Endothelial cell of umbilical vein (primary cell): Measurements from ENCODE around the gene ZNF488. TPM values are rescaled to one million over a fixed set of nuclear protein-coding genes. Genes with fewer than 3 reads are reported as not detected.

Experiments used
- BruUV-seq: library from RNA; stranded (reverse); fragments of 400-500 nt; replicated peaks from 2 replicates; lab custom pipeline; 2021; lab: Mats Ljungman, UMichigan
- CTCF ChIA-PET: fragments of 300-600, 350-600 bp; sonication (Branson Sonifier 250); formaldehyde crosslinking; loops from one replicate; lab custom pipeline; 2021; ENCODE audit warnings: antibody characterized with exemption, inconsistent platforms; lab: Charles Lee
- POLR2A ChIA-PET: fragments of 300-600, 350-600 bp; sonication (Branson Sonifier 250); formaldehyde crosslinking; loops from one replicate; lab custom pipeline; 2021; ENCODE audit warnings: antibody characterized with exemption, inconsistent platforms; lab: Charles Lee
- DNase-seq: peaks from one replicate; pipeline ENCODE4 v3.0.0-alpha.2; 2011; ENCODE audit warnings: low read depth, low spot score
- FAIRE-seq: peaks from 2 replicates; lab custom pipeline; 2011; peaks lifted over from hg19 to GRCh38; lab: Jason Lieb, UNC
- H2AFZ ChIP-seq: 2 replicates; pipeline ENCODE4 v1.6.0; 2012; ENCODE audit warnings: low read depth, low read length, control low read depth, inconsistent platforms
- H3K27ac ChIP-seq: 2 replicates; pipeline ENCODE4 v1.5.1; 2011; ENCODE audit warnings: low read depth, mild to moderate bottlenecking, control low read depth, low read length, moderate library complexity; ENCODE audit not compliant: insufficient read depth
- H3K27me3 ChIP-seq, 2 experiments: 2 replicates each; pipeline versions ENCODE4 v1.6.0 to v1.6.1; 2011; ENCODE audit warnings: low read length in 2 of 2, mixed read lengths in 1 of 2; ENCODE audit not compliant: control insufficient read depth in 2 of 2, insufficient read depth in 2 of 2
- H3K36me3 ChIP-seq, 2 experiments: 2 replicates in 1 of 2; 3 replicates in 1 of 2; pipeline ENCODE4 v1.5.1; 2011; ENCODE audit warnings: low read length in 2 of 2, mild to moderate bottlenecking in 1 of 2, moderate library complexity in 1 of 2; ENCODE audit not compliant: control insufficient read depth in 2 of 2, insufficient read depth in 2 of 2; ENCODE audit errors: extremely low read depth in 1 of 2
- H3K4me1 ChIP-seq: 3 replicates; pipeline ENCODE4 v1.5.1; 2011; ENCODE audit warnings: mild to moderate bottlenecking, low read length; ENCODE audit not compliant: control insufficient read depth, insufficient read depth; ENCODE audit errors: extremely low read depth
- H3K4me2 ChIP-seq: 2 replicates; pipeline ENCODE4 v1.6.1; 2011; ENCODE audit warnings: low read length, control low read depth, mixed read lengths; ENCODE audit not compliant: insufficient read depth
- H3K4me3 ChIP-seq, 3 experiments: fragments of 200-600 bp in 1 of 3; sonication (generic), shearing (Covaris generic) in 1 of 3; replicated peaks in 1 of 3; 2 replicates each; pipeline ENCODE4 v1.5.1; 2011 to 2016; ENCODE audit warnings: control low read depth in 3 of 3, low read length in 3 of 3, mild to moderate bottlenecking in 2 of 3, inconsistent platforms in 1 of 3, low read depth in 1 of 3, moderate library complexity in 1 of 3; ENCODE audit not compliant: insufficient read depth in 1 of 3
- H3K79me2 ChIP-seq: 2 replicates; pipeline ENCODE4 v1.6.0; 2012; ENCODE audit warnings: low read length, inconsistent platforms; ENCODE audit not compliant: control insufficient read depth, insufficient read depth
- H3K9ac ChIP-seq: replicated peaks from 2 replicates; pipeline ENCODE3; 2011; ENCODE audit warnings: low read length, control low read depth; ENCODE audit not compliant: insufficient read depth; ENCODE audit errors: extremely low read depth
- H3K9me1 ChIP-seq: replicated peaks from 3 replicates; pipeline ENCODE4 v1.6.0; 2011; ENCODE audit warnings: mild to moderate bottlenecking, low read length; ENCODE audit not compliant: control insufficient read depth, insufficient read depth; ENCODE audit errors: extremely low read depth
- H3K9me3 ChIP-seq: replicated peaks from 2 replicates; pipeline ENCODE4 v1.5.1; 2012; ENCODE audit warnings: low read length, inconsistent platforms; ENCODE audit not compliant: control insufficient read depth, insufficient read depth
- H4K20me1 ChIP-seq: replicated peaks from 2 replicates; pipeline ENCODE3; 2011; ENCODE audit warnings: mild to moderate bottlenecking, low read length; ENCODE audit not compliant: control insufficient read depth, insufficient read depth; ENCODE audit errors: extremely low read depth
- CTCF ChIP-seq, 2 donors: IDR thresholded peaks; 1 replicate in 1 of 2; 2 replicates in 1 of 2; pipeline ENCODE4 v1.5.1; 2011; ENCODE audit warnings: low read length in 2 of 2, mild to moderate bottlenecking in 2 of 2, moderate library complexity in 2 of 2, control low read depth in 1 of 2, inconsistent platforms in 1 of 2, low read depth in 1 of 2; ENCODE audit not compliant: insufficient read depth in 1 of 2; ENCODE audit errors: extremely low read depth in 1 of 2
- EZH2 ChIP-seq: IDR thresholded peaks from 2 replicates; pipeline ENCODE4 v1.6.1; 2012; ENCODE audit warnings: borderline replicate concordance, low read depth, mild to moderate bottlenecking, moderate library complexity, low read length, inconsistent platforms; ENCODE audit not compliant: severe bottlenecking
- FOS ChIP-seq: IDR thresholded peaks from 2 replicates; pipeline ENCODE4 v1.6.1; 2011; ENCODE audit warnings: mild to moderate bottlenecking, low read length, moderate library complexity, borderline replicate concordance; ENCODE audit not compliant: insufficient read depth
- GATA2 ChIP-seq: IDR thresholded peaks from 2 replicates; pipeline ENCODE4 v1.7.0; 2011; ENCODE audit warnings: low read depth, mild to moderate bottlenecking, moderate library complexity, mixed read lengths, low read length; ENCODE audit not compliant: insufficient read length, insufficient read depth
- JUN ChIP-seq: IDR thresholded peaks from 2 replicates; pipeline ENCODE4 v1.6.1; 2011; ENCODE audit warnings: borderline replicate concordance, low read depth; ENCODE audit not compliant: insufficient read length, insufficient read depth
- MAX ChIP-seq: IDR thresholded peaks from 2 replicates; pipeline ENCODE4 v1.6.1; 2011; ENCODE audit not compliant: insufficient read depth, insufficient read length
- MYC ChIP-seq: IDR thresholded peaks from one replicate; pipeline ENCODE4 v1.6.1; 2011; ENCODE audit warnings: mild to moderate bottlenecking, low read depth, low read length
- POLR2A ChIP-seq: IDR thresholded peaks from 2 replicates; pipeline ENCODE4 v1.6.1; 2012; ENCODE audit warnings: low read depth, mild to moderate bottlenecking, control low read depth, low read length
- POLR2AphosphoS5 ChIP-seq: IDR thresholded peaks from 2 replicates; pipeline ENCODE4 v1.6.1; 2012; ENCODE audit warnings: low read depth, mild to moderate bottlenecking, control low read depth, low read length, moderate library complexity; ENCODE audit not compliant: insufficient read depth
- dilution Hi-C: fragments of 300-500 bp; cut with MboI; formaldehyde crosslinking; loops from one replicate; pipeline ENCODE4 v1.15.0; 2019; ENCODE audit warnings: low sequenced_read_pairs; ENCODE audit not compliant: extremely low pct_ligation_motif_present
- intact Hi-C: fragments of 100-400 bp; cut with micrococcal nuclease; formaldehyde crosslinking; loops from one replicate; pipeline ENCODE4 v1.10.0; 2022
- polyA plus RNA-seq, 4 experiments: library from polyadenylated mRNA; depleted of rRNA in 3 of 4; stranded (reverse) in 3 of 4; unstranded in 1 of 4; fragments of >200 nt; gene quantifications; 2 replicates each; pipeline versions ENCODE4 v1.2.1 to v1.2.3, GENCODE V29; 2011 to 2012; ENCODE audit warnings: missing spikeins in 1 of 4
- total RNA-seq: library from RNA; stranded (reverse); gene quantifications from 2 replicates; pipeline ENCODE4 v1.2.3, GENCODE V29; 2021

Gene ZNF488
- total and polyA plus RNA-seq, 2 donors (not counting 3 experiments of a cell fraction or from before 2014, with no cell fraction given) = 0.21 to 0.38 TPM

- POLR2A ChIA-PET = no interaction called here
Observed at GRCh38 chr10:47402641-47403301, 18.7 kb upstream of the ZNF488 start.

More at GRCh38 chr10:47402641-47403301, 18.7 kb upstream of the ZNF488 start:
- H3K4me2 ChIP-seq = peak overlapping the region; percentile 13
- H3K9me3 ChIP-seq = no peaks in the 10 kb centered on the region
- CTCF ChIA-PET = interaction anchor here (1.2 to 2.2 kb wide), 3 partner anchors 8 to 41 kb away, joined by 3 to 8 read pairs (median 5); no protein-coding TSS in a partner anchor
- FAIRE-seq (no peak), DNase-seq (peak; percentile 87)
- no peak overlapping the region for H3K4me3 ChIP-seq
- peaks cover 18% of the 10 kb centered on the region for H3K4me1 ChIP-seq
- no peak overlapping the region for H2AFZ ChIP-seq
- intact Hi-C loops = loop anchor here (1.0 kb wide), 2 partner anchors 10 to 18 kb away; partner anchors contain the start of gene ZNF488
- no TSS peak for BruUV-seq
- H3K36me3 ChIP-seq = no peaks in the 10 kb centered on the region
- H3K27me3 ChIP-seq = peaks cover 0 to 2% of the 10 kb centered on the region in 2 experiments
- dilution Hi-C loops = no loop called here
- H3K27ac ChIP-seq = peak overlapping the region; percentile 45
- no peaks in the 10 kb centered on the region for H4K20me1 ChIP-seq
- TF ChIP-seq MAX = no peak
- no peak for TF ChIP-seq MYC
- TF ChIP-seq POLR2A = peak; percentile 26
- TF ChIP-seq CTCF (IDR thresholded peaks at IDR 0.05; ENCODE audit: extremely low read depth in 1 of 2, insufficient read depth in 1 of 2, low read depth in 1 of 2, low read length in 2 of 2) = no peak
- peak; percentile 46 for TF ChIP-seq GATA2
- peak; percentile 78 for TF ChIP-seq FOS
- TF ChIP-seq POLR2AphosphoS5 = peak; percentile 81
- TF ChIP-seq EZH2 = no peak
- TF ChIP-seq JUN = peak; percentile 70
- no peaks in the 10 kb centered on the region for H3K9me1 ChIP-seq
- no peak overlapping the region for H3K9ac ChIP-seq
- no peaks in the 10 kb centered on the region for H3K79me2 ChIP-seq
